Naive B cell (primary cell): ENCODE results near the gene CILP. TPM values are rescaled to one million over a fixed set of nuclear protein-coding genes. Genes with fewer than 3 reads are reported as not detected.

Experiments used
- polyA plus RNA-seq, 6 donors: library from polyadenylated mRNA; unstranded; fragments of 300-500 nt; fragmentation: Illumina TruSeq; gene quantifications; one replicate each; pipeline ENCODE4 v1.2.3, GENCODE V29; 2021; ENCODE audit warnings: low read depth in 6 of 6

Gene CILP
- polyA plus RNA-seq, 6 donors from 2014 or later: not detected

Other genes starting within 250 kb of the CILP start
- 100 to 1,000 TPM; 190 to 258 (median 205) TPM for gene SPG21, start 221.6 kb downstream of the CILP start, polyA plus RNA-seq
- gene MTFMT, start 181.8 kb downstream of the CILP start, polyA plus RNA-seq: 10 to 100 TPM; 16.3 to 25.2 (median 19.5) TPM
- not detected for gene SLC51B, start 166.1 kb downstream of the CILP start, polyA plus RNA-seq
- not detected for gene RASL12, start 143.5 kb downstream of the CILP start, polyA plus RNA-seq
- not detected for gene KBTBD13, start 134.7 kb downstream of the CILP start, polyA plus RNA-seq
- gene UBAP1L, start 96.3 kb downstream of the CILP start, polyA plus RNA-seq: under 1 TPM in 4 of 6 donors, not detected in 2; 0.04 to 0.52 (median 0.24) TPM
- 10 to 100 TPM in 5 of 6 donors, 1 to 10 TPM in 1; 7.7 to 20.7 (median 14.5) TPM for gene PDCD7, start 77.7 kb downstream of the CILP start, polyA plus RNA-seq
- gene CLPX, start 26.1 kb downstream of the CILP start, polyA plus RNA-seq: 10 to 100 TPM; 21.1 to 33.5 (median 29.6) TPM
- 10 to 100 TPM; 18.6 to 32.9 (median 27.6) TPM for gene PARP16, start 75.4 kb upstream of the CILP start, polyA plus RNA-seq
- gene RNU5A-1, start 84.6 kb upstream of the CILP start, polyA plus RNA-seq: not detected
- not detected for gene RNU5B-1, start 93.2 kb upstream of the CILP start, polyA plus RNA-seq
- not detected for gene IGDCC3, start 166.5 kb upstream of the CILP start, polyA plus RNA-seq
- not detected for gene IGDCC4, start 211.5 kb upstream of the CILP start, polyA plus RNA-seq